Measurements from ENCODE around the gene ANAPC2. TPM values are rescaled to one million over a fixed set of nuclear protein-coding genes. Genes with fewer than 3 reads are reported as not detected.

The ANAPC2 gene
- total and polyA plus RNA-seq, 4 donors = 9.3 to 32.6 (median 19.6) TPM

DNA sequence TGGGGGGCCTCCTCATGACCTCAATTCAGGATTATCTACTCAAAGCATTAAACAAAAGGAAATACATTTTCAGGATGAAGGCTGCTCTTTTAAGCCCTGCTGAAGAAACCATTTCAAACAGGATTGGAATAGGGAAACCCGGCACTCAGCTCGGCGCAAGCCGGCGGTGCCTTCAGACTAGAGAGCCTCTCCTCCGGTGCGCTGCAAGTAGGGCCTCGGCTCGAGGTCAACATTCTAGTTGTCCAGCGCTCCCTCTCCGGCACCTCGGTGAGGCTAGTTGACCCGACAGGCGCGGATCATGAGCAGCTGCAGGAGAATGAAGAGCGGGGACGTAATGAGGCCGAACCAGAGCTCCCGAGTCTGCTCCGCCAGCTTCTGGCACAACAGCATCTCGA lies 16.4 kb upstream of the ANAPC2 start:
- no peaks in the 10 kb centered on the region for H3K9me3 ChIP-seq (ENCODE audit: control insufficient read depth in 4 of 4, low read length in 3 of 4)
- no peaks in the 10 kb centered on the region for H3K27me3 ChIP-seq (ENCODE audit: control insufficient read depth in 4 of 4, insufficient read depth in 4 of 4, low read length in 3 of 4)
- WGBS = 11% methylated on average over 21 of the region's 21 CpGs
- peak overlapping the region; percentile 90 to 98 (median 96) for H3K4me3 ChIP-seq (ENCODE audit: low read depth in 1 of 3, low read length in 3 of 3)
- DNase-seq (ENCODE audit: low spot score) = no peak
- peak overlapping the region in 1 of 2 donors; percentile 45 for H3K27ac ChIP-seq (ENCODE audit: low read depth in 1 of 2, low read length in 2 of 2)
- H3K9ac ChIP-seq (ENCODE audit: low read depth in 1 of 2, low read length in 2 of 2) = peak overlapping the region; percentile 29 to 82
- TF ChIP-seq RAD21 (IDR thresholded peaks at IDR 0.05) (no peak), EGR1 (IDR thresholded peaks at IDR 0.05; ENCODE audit: low read depth in 2 of 2) (no peak), GABPA (IDR thresholded peaks at IDR 0.05 in 1 of 2, conservative IDR thresholded peaks at IDR 0.05 in 1 of 2) (no peak), HNF4G (IDR thresholded peaks at IDR 0.05) (no peak), YY1 (IDR thresholded peaks at IDR 0.05) (no peak), TAF1 (conservative IDR thresholded peaks at IDR 0.05) (no peak), JUND (IDR thresholded peaks at IDR 0.05) (no peak), NR2F2 (IDR thresholded peaks at IDR 0.05) (no peak), FOXA1 (IDR thresholded peaks at IDR 0.05) (no peak)
- TF ChIP-seq, protein P1, sequence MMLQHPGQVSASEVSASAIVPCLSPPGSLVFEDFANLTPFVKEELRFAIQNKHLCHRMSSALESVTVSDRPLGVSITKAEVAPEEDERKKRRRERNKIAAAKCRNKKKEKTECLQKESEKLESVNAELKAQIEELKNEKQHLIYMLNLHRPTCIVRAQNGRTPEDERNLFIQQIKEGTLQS (IDR thresholded peaks at IDR 0.05) = no peak
- TF ChIP-seq, protein P2, sequence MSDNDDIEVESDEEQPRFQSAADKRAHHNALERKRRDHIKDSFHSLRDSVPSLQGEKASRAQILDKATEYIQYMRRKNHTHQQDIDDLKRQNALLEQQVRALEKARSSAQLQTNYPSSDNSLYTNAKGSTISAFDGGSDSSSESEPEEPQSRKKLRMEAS (IDR thresholded peaks at IDR 0.05) = no peak
- TF ChIP-seq, protein P3, sequence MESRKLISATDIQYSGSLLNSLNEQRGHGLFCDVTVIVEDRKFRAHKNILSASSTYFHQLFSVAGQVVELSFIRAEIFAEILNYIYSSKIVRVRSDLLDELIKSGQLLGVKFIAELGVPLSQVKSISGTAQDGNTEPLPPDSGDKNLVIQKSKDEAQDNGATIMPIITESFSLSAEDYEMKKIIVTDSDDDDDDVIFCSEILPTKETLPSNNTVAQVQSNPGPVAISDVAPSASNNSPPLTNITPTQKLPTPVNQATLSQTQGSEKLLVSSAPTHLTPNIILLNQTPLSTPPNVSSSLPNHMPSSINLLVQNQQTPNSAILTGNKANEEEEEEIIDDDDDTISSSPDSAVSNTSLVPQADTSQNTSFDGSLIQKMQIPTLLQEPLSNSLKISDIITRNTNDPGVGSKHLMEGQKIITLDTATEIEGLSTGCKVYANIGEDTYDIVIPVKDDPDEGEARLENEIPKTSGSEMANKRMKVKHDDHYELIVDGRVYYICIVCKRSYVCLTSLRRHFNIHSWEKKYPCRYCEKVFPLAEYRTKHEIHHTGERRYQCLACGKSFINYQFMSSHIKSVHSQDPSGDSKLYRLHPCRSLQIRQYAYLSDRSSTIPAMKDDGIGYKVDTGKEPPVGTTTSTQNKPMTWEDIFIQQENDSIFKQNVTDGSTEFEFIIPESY (IDR thresholded peaks at IDR 0.05) = no peak
- H3K36me3 ChIP-seq (ENCODE audit: control insufficient read depth in 4 of 4, insufficient read depth in 3 of 4, low read depth in 1 of 4, low read length in 3 of 4) = peaks cover 0 to 5% (median 0%) of the 10 kb centered on the region in 4 donors
- peaks cover 25 to 62% (median 55%) of the 10 kb centered on the region in 4 donors for H3K4me1 ChIP-seq (ENCODE audit: control insufficient read depth in 4 of 4, insufficient read depth in 4 of 4, low read length in 3 of 4)

DNA sequence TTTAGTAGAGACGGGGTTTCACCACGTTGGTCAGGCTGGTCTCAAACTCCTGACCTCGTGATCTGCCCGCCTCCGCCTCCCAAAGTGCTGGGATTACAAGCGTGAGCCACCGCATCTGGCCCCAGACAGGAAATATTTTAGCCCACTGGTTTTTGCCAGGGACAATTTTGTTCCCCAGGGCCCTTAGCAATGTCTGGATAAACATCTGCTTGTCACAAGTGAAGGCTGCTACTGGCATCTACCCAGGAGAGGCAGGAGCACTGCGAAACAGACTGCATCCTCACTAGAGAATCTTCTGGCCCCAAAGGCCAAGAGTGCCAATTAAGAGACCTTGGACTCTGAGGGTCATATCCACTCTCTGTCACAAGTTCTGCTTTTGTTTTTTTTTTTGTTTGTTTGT lies 14.6 kb upstream of the ANAPC2 start:
- Histone ChIP-seq H3K36me3 (ENCODE audit: control insufficient read depth in 4 of 4, insufficient read depth in 3 of 4, low read depth in 1 of 4, low read length in 3 of 4) (no peaks in the 10 kb centered on the region), H3K27ac (ENCODE audit: low read depth in 1 of 2, low read length in 2 of 2) (peak overlapping the region; percentile 31 to 78), H3K4me1 (ENCODE audit: control insufficient read depth in 4 of 4, insufficient read depth in 4 of 4, low read length in 3 of 4) (peaks cover 27 to 78% (median 65%) of the 10 kb centered on the region in 4 donors), H3K27me3 (ENCODE audit: control insufficient read depth in 4 of 4, insufficient read depth in 4 of 4, low read length in 3 of 4) (no peaks in the 10 kb centered on the region), H3K4me3 (ENCODE audit: low read depth in 1 of 3, low read length in 3 of 3) (no peak overlapping the region), H3K9ac (ENCODE audit: low read depth in 1 of 2, low read length in 2 of 2) (no peak overlapping the region), H3K9me3 (ENCODE audit: control insufficient read depth in 4 of 4, low read length in 3 of 4) (no peaks in the 10 kb centered on the region)
- TF ChIP-seq JUND (IDR thresholded peaks at IDR 0.05) = no peak
- peak; percentile 3 for TF ChIP-seq NR2F2 (IDR thresholded peaks at IDR 0.05)
- TF ChIP-seq, protein P4, sequence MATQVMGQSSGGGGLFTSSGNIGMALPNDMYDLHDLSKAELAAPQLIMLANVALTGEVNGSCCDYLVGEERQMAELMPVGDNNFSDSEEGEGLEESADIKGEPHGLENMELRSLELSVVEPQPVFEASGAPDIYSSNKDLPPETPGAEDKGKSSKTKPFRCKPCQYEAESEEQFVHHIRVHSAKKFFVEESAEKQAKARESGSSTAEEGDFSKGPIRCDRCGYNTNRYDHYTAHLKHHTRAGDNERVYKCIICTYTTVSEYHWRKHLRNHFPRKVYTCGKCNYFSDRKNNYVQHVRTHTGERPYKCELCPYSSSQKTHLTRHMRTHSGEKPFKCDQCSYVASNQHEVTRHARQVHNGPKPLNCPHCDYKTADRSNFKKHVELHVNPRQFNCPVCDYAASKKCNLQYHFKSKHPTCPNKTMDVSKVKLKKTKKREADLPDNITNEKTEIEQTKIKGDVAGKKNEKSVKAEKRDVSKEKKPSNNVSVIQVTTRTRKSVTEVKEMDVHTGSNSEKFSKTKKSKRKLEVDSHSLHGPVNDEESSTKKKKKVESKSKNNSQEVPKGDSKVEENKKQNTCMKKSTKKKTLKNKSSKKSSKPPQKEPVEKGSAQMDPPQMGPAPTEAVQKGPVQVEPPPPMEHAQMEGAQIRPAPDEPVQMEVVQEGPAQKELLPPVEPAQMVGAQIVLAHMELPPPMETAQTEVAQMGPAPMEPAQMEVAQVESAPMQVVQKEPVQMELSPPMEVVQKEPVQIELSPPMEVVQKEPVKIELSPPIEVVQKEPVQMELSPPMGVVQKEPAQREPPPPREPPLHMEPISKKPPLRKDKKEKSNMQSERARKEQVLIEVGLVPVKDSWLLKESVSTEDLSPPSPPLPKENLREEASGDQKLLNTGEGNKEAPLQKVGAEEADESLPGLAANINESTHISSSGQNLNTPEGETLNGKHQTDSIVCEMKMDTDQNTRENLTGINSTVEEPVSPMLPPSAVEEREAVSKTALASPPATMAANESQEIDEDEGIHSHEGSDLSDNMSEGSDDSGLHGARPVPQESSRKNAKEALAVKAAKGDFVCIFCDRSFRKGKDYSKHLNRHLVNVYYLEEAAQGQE (IDR thresholded peaks at IDR 0.05) = no peak
- TF ChIP-seq RAD21 (IDR thresholded peaks at IDR 0.05) = no peak
- peak; percentile 26 to 46 for TF ChIP-seq HNF4A (conservative IDR thresholded peaks at IDR 0.05)
- DNase-seq (ENCODE audit: low spot score) = no peak
- 37% methylated on average over 8 of the region's 8 CpGs for WGBS
